ENCODE data around the gene RBBP4. TPM values are rescaled to one million over a fixed set of nuclear protein-coding genes. Genes with fewer than 3 reads are reported as not detected.
"Not testable (repeated sequence)": the region's sequence is repeated elsewhere in the genome, so short reads cannot be mapped to it uniquely, and the experiment has no call there.

The RBBP4 gene
- total RNA-seq, 4 donors from 2014 or later: 97.8 to 104 (median 102) TPM

DNA sequence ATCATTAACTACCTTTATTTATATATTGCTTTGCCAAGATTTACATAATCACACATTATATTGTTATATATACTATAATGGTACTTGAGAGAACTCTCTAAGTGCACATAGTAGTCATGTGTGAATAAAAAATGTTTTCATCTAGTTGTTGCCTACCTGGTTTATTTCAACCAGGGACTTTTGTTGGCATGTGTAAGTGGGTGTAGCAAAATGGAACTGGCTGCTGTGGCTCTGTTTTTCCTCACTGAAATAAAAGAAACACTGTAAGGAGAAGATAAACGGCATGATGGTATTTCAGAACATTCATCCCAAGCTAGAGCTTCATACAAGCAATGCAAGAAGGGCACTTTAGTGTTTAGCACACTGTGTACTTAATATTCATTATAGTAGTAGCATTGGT lies 14.9 kb downstream of the RBBP4 start:
- no peak for TF ChIP-seq POLR2A (IDR thresholded peaks at IDR 0.05)
- TF ChIP-seq, protein P1, sequence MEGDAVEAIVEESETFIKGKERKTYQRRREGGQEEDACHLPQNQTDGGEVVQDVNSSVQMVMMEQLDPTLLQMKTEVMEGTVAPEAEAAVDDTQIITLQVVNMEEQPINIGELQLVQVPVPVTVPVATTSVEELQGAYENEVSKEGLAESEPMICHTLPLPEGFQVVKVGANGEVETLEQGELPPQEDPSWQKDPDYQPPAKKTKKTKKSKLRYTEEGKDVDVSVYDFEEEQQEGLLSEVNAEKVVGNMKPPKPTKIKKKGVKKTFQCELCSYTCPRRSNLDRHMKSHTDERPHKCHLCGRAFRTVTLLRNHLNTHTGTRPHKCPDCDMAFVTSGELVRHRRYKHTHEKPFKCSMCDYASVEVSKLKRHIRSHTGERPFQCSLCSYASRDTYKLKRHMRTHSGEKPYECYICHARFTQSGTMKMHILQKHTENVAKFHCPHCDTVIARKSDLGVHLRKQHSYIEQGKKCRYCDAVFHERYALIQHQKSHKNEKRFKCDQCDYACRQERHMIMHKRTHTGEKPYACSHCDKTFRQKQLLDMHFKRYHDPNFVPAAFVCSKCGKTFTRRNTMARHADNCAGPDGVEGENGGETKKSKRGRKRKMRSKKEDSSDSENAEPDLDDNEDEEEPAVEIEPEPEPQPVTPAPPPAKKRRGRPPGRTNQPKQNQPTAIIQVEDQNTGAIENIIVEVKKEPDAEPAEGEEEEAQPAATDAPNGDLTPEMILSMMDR (IDR thresholded peaks at IDR 0.05): no peak
- 43 to 60% methylated on average over 1 of the region's 1 CpG for WGBS, 2 donors
- intact Hi-C loops (cut with DNase I; ENCODE audit: low total_unique reads): no loop called here
- no peak for DNase-seq (ENCODE audit: low spot score in 2 of 2)
- no peak overlapping the region for H3K4me3 ChIP-seq (ENCODE audit: low read depth, poor library complexity, severe bottlenecking)

GRCh38 chr1:32666901-32667566 lies 16.0 kb downstream of the RBBP4 start:
- 89 to 90% methylated on average over 12 of the region's 12 CpGs for WGBS, 2 donors
- intact Hi-C loops (cut with DNase I; ENCODE audit: low total_unique reads): no loop called here
- DNase-seq (ENCODE audit: low spot score in 2 of 2): no peak
- TF ChIP-seq POLR2A (IDR thresholded peaks at IDR 0.05): no peak
- TF ChIP-seq, protein P1 (IDR thresholded peaks at IDR 0.05): no peak
- no peak overlapping the region for H3K4me3 ChIP-seq (ENCODE audit: low read depth, poor library complexity, severe bottlenecking)

DNA sequence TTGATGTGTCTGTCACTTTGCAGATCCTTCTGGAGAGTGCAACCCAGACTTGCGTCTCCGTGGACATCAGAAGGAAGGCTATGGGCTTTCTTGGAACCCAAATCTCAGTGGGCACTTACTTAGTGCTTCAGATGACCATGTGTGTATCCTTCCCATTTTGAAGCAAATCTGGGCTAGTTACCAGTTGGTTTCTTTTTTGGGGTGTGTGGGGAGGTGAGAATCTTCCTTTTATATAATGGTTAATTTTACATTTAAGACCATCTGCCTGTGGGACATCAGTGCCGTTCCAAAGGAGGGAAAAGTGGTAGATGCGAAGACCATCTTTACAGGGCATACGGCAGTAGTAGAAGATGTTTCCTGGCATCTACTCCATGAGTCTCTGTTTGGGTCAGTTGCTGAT lies 17.7 kb downstream of the RBBP4 start:
- DNase-seq (ENCODE audit: low spot score in 2 of 2); intact Hi-C loops (cut with DNase I; ENCODE audit: low total_unique reads); H3K4me3 ChIP-seq (ENCODE audit: low read depth, poor library complexity, severe bottlenecking): not testable (repeated sequence)
- 89 to 95% methylated on average over 5 of the region's 5 CpGs for WGBS, 2 donors

DNA sequence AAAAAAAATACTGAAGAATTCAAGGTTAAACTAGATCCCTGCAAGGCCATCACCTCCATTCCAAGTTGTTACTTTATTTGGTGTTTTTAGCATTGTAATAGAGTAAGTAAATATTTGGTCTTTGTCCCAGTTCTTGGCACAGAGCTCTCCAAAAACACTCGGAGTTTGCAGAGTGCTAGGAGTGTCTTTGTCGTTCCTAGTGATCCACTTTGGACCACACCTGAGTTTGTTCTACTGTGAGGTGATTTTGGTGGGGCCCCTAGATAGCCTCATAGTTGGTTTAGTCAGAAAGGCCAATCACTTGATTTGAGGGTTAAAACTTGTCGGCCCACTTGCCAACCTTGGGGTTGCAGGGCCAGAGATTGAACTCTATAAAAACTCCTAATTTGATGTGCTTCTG lies 25.9 kb downstream of the RBBP4 start:
- DNase-seq (ENCODE audit: low spot score in 2 of 2): no peak
- 36 to 43% methylated on average over 3 of the region's 3 CpGs for WGBS, 2 donors
- TF ChIP-seq, protein P1 (IDR thresholded peaks at IDR 0.05): no peak
- TF ChIP-seq POLR2A (IDR thresholded peaks at IDR 0.05): no peak
- intact Hi-C loops (cut with DNase I; ENCODE audit: low total_unique reads): no loop called here
- H3K4me3 ChIP-seq (ENCODE audit: low read depth, poor library complexity, severe bottlenecking): no peak overlapping the region

DNA sequence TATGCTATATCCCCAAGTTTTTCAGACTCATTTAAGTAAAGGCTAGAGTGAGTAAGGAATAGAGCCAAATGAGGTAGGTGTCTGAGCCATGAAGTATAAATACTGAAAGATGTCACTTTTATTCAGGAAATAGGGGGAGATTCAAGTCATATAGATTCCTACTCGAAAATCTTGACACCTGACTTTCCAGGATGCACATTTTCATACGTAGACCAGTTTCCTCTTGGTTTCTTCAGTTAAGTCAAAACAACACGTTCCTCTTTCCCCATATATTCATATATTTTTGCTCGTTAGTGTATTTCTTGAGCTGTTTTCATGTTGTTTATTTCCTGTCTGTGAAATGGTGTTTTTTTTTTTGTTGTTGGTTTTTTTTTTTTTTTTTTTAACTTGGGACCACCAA lies 29.0 kb downstream of the RBBP4 start:
- intact Hi-C loops (cut with DNase I; ENCODE audit: low total_unique reads); DNase-seq (ENCODE audit: low spot score in 2 of 2); H3K4me3 ChIP-seq (ENCODE audit: low read depth, poor library complexity, severe bottlenecking): not testable (repeated sequence)
- WGBS, 2 donors: 89 to 95% methylated on average over 4 of the region's 4 CpGs

DNA sequence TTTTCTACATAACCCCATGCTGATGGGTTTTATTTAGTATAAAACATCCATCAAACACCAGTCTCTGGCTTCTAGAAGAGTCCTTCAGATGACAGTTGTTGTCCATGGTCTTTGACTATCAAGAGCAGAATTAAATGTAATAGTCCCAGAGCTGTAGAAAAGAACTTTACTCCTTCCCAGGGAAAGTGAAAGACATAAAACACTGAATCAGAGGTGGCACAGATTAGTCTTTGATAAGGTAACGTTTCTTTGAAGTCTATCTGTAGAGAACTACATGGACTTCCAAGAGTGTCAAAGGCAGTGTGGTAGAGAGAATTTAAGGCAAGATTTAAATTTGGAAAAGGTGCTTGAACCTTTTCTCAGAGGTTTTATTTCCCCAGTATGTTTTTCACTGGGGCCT lies 29.6 kb downstream of the RBBP4 start:
- intact Hi-C loops (cut with DNase I; ENCODE audit: low total_unique reads): no loop called here
- 78 to 88% methylated on average over 1 of the region's 1 CpG for WGBS, 2 donors
- no peak overlapping the region for H3K4me3 ChIP-seq (ENCODE audit: low read depth, poor library complexity, severe bottlenecking)
- TF ChIP-seq, protein P1 (IDR thresholded peaks at IDR 0.05): no peak
- TF ChIP-seq POLR2A (IDR thresholded peaks at IDR 0.05): no peak
- no peak for DNase-seq (ENCODE audit: low spot score in 2 of 2)

DNA sequence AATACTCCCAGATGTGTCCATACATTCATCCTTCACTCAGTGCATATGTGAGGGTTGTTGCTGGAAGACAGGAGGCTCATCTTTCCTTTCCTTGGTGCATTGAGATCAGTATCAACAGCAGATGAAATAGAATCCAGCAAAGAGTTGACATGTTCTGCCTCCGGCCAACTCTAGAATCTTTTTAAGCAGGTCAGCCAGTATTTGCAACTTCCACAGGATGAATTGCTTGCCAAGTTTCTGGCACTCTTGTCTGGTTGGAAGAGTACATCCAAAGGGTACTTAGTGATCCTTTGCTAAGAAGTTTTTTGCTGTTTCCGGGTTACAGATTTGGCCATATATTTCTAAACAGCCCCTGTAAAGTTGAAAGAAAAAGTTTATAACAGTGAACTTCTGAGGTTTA lies 30.5 kb downstream of the RBBP4 start:
- H3K4me3 ChIP-seq (ENCODE audit: low read depth, poor library complexity, severe bottlenecking): no peak overlapping the region
- 51 to 72% methylated on average over 2 of the region's 2 CpGs for WGBS, 2 donors
- TF ChIP-seq, protein P1 (IDR thresholded peaks at IDR 0.05): no peak
- TF ChIP-seq POLR2A (IDR thresholded peaks at IDR 0.05): no peak
- intact Hi-C loops (cut with DNase I; ENCODE audit: low total_unique reads): no loop called here
- no peak for DNase-seq (ENCODE audit: low spot score in 2 of 2)
